HepG2 (cell line): ENCODE results near the gene CFAP210. TPM values are rescaled to one million over a fixed set of nuclear protein-coding genes. Genes with fewer than 3 reads are reported as not detected.

Experiments used
- ATAC-seq: fragments of 200-7000 bp; cut with Tn5 transposase; 3 replicates; pipeline ENCODE4 v1.9.1; 2020; ENCODE audit warnings: mild to moderate bottlenecking, moderate library complexity
- BruUV-seq: library from RNA; stranded (reverse); fragments of 400-500 nt; replicated peaks from 2 replicates; lab custom pipeline; 2021; lab: Mats Ljungman, UMichigan
- CTCF ChIA-PET: fragments of 300-600 bp; formaldehyde crosslinking; extraction: SDS; loops from one replicate; lab custom pipeline; 2021; ENCODE audit warnings: low total read pairs, inconsistent platforms, low intra/inter-chr PET ratio; lab: Yijun Ruan, JAX
- POLR2A ChIA-PET: fragments of 350-600 bp; sonication (Branson Sonifier 250); formaldehyde crosslinking; loops from one replicate; lab custom pipeline; 2020; ENCODE audit warnings: antibody characterized with exemption, inconsistent platforms; lab: Yijun Ruan, JAX
- DNase-seq: peaks from one replicate; pipeline ENCODE4 v3.0.0-alpha.2; 2015; ENCODE audit warnings: low spot score
- FAIRE-seq: peaks from 3 replicates; lab custom pipeline; 2011; peaks lifted over from hg19 to GRCh38; lab: Jason Lieb, UNC
- H2AFZ ChIP-seq: one replicate; pipeline ENCODE4 v1.6.1; 2011; ENCODE audit warnings: low read length, inconsistent platforms
- H3K27ac ChIP-seq: fragments of 300-600 bp; 3 replicates; pipeline ENCODE4 v1.8.0; 2011; ENCODE audit warnings: mixed run types, mild to moderate bottlenecking, mixed read lengths, low read length, inconsistent platforms; ENCODE audit not compliant: insufficient read depth; ENCODE audit errors: extremely low read length
- H3K27me3 ChIP-seq, 2 experiments: fragments of 200-600 bp in 1 of 2; 2 replicates in 1 of 2; 3 replicates in 1 of 2; pipeline versions ENCODE4 v1.6.0 to v1.8.0; 2011; ENCODE audit warnings: low read length in 2 of 2, mild to moderate bottlenecking in 2 of 2, moderate library complexity in 2 of 2, inconsistent platforms in 1 of 2; ENCODE audit not compliant: insufficient read depth in 2 of 2, control insufficient read depth in 1 of 2
- H3K36me3 ChIP-seq, 2 experiments: fragments of 200-600 bp in 1 of 2; replicated peaks in 1 of 2; 2 replicates in 1 of 2; 3 replicates in 1 of 2; pipeline versions ENCODE4 v1.5.1 to v1.8.0; 2011; ENCODE audit warnings: low read length in 2 of 2, inconsistent platforms in 1 of 2; ENCODE audit not compliant: insufficient read depth in 2 of 2, control insufficient read depth in 1 of 2
- H3K4me1 ChIP-seq: 2 replicates; pipeline ENCODE4 v1.5.1; 2012; ENCODE audit warnings: low read length, inconsistent platforms; ENCODE audit not compliant: insufficient read depth
- H3K4me2 ChIP-seq: 2 replicates; pipeline ENCODE4 v1.6.0; 2011; ENCODE audit warnings: low read depth, low read length, inconsistent platforms
- H3K4me3 ChIP-seq, 3 experiments: fragments of 200-600 bp in 1 of 3; sonication (generic), shearing (Covaris generic) in 1 of 3; replicated peaks in 1 of 3; 2 replicates each; pipeline ENCODE4 v1.5.1; 2011 to 2016; ENCODE audit warnings: low read length in 3 of 3, inconsistent platforms in 2 of 3, low read depth in 2 of 3, mild to moderate bottlenecking in 2 of 3, control low read depth in 1 of 3, mixed read lengths in 1 of 3; ENCODE audit not compliant: insufficient read depth in 1 of 3
- H3K79me2 ChIP-seq: one replicate; pipeline ENCODE4 v1.6.1; 2011; ENCODE audit warnings: low read length, inconsistent platforms; ENCODE audit not compliant: insufficient read depth
- H3K9ac ChIP-seq: 2 replicates; pipeline ENCODE4 v1.6.0; 2011; ENCODE audit warnings: mild to moderate bottlenecking, low read depth, low read length, inconsistent platforms; ENCODE audit not compliant: insufficient read depth
- H3K9me3 ChIP-seq: 2 replicates; pipeline ENCODE4 v1.5.1; 2012; ENCODE audit warnings: mild to moderate bottlenecking, low read length
- H4K20me1 ChIP-seq: 2 replicates; pipeline ENCODE4 v1.6.0; 2011; ENCODE audit warnings: inconsistent platforms, mild to moderate bottlenecking, low read length, moderate library complexity; ENCODE audit not compliant: insufficient read depth
- ESRRA ChIP-seq: sonication (generic); formaldehyde crosslinking; IDR thresholded peaks from 2 replicates; pipeline ENCODE4 v1.5.1; 2020; ENCODE audit warnings: mild to moderate bottlenecking, low read depth, missing genetic modification reagents
- GRHL1 ChIP-seq: sonication (generic); formaldehyde crosslinking; conservative IDR thresholded peaks from 2 replicates; pipeline ENCODE4 v1.8.0; 2022; ENCODE audit warnings: missing genetic modification reagents
- HNF1A ChIP-seq, 2 experiments: sonication (generic) in 1 of 2; formaldehyde crosslinking in 1 of 2; IDR thresholded peaks; 2 replicates each; pipeline versions ENCODE4 v1.4.0 to v1.6.1; 2016 to 2020; ENCODE audit warnings: borderline replicate concordance in 1 of 2, low read depth in 1 of 2, mild to moderate bottlenecking in 1 of 2, missing genetic modification reagents in 1 of 2
- POLR2A ChIP-seq, 2 experiments: IDR thresholded peaks; 2 replicates each; pipeline ENCODE4 v1.6.1; 2011; ENCODE audit warnings: low read depth in 2 of 2, low read length in 2 of 2, mild to moderate bottlenecking in 1 of 2, moderate library complexity in 1 of 2; ENCODE audit not compliant: insufficient read depth in 1 of 2
- RARA ChIP-seq: IDR thresholded peaks from 2 replicates; pipeline ENCODE4 v1.6.1; 2016; ENCODE audit warnings: missing genetic modification reagents, missing compliant biosample characterization
- RELA ChIP-seq: sonication (generic); formaldehyde crosslinking; IDR thresholded peaks from 2 replicates; pipeline ENCODE4 v1.4.0; 2020; ENCODE audit warnings: missing genetic modification reagents
- SMC3 ChIP-seq: IDR thresholded peaks from 2 replicates; pipeline ENCODE4 v1.6.1; 2011; ENCODE audit warnings: low read length, improper control_type of control experiment
- SRY ChIP-seq: sonication (generic); formaldehyde crosslinking; IDR thresholded peaks from 2 replicates; pipeline ENCODE4 v1.8.0; 2022; ENCODE audit warnings: mild to moderate bottlenecking, missing genetic modification reagents
- STAG1 ChIP-seq: sonication (generic); formaldehyde crosslinking; IDR thresholded peaks from 2 replicates; pipeline ENCODE4 v1.4.0; 2020; ENCODE audit warnings: missing genetic modification reagents
- TBX3 ChIP-seq: fragments of 450-650 bp; IDR thresholded peaks from 2 replicates; pipeline ENCODE4 v1.6.1; 2017; ENCODE audit warnings: antibody characterized with exemption, mild to moderate bottlenecking, inconsistent platforms, borderline replicate concordance
- YEATS4 ChIP-seq: sonication (generic); formaldehyde crosslinking; IDR thresholded peaks from 2 replicates; pipeline ENCODE4 v1.4.0; 2020; ENCODE audit warnings: missing genetic modification reagents, borderline replicate concordance
- WGBS: methylation state at CpG from one replicate; pipeline ENCODE4 v1.1.6; 2017; ENCODE audit warnings: low lambda C conversion rate; 5-methylcytosine and 5-hydroxymethylcytosine counted together
- in situ Hi-C: cut with HindIII; loops from 2 replicates; pipeline ENCODE4 v1.10.0; 2017; ENCODE audit warnings: low pct_unique_long_range_greater_than_20kb; ENCODE audit not compliant: extremely low pct_ligation_motif_present
- intact Hi-C: fragments of 100-400 bp; cut with micrococcal nuclease; formaldehyde crosslinking; loops from one replicate; pipeline ENCODE4 v1.10.0; 2022; ENCODE audit not compliant: unreplicated experiment
- polyA plus RNA-seq, 8 experiments: library from polyadenylated mRNA; depleted of rRNA in 3 of 8; stranded (reverse) in 7 of 8; unstranded in 1 of 8; fragments of >200 nt; fragmentation: Illumina TruSeq in 4 of 8; extraction: Trizol in 4 of 8; gene quantifications; 2 replicates each; pipeline versions ENCODE4 v1.2.1 to v1.2.3, GENCODE V29; 2011 to 2016; ENCODE audit warnings: low read depth in 4 of 8, missing spikeins in 1 of 8, mixed read lengths in 1 of 8; ENCODE audit not compliant: insufficient read depth in 1 of 8
- total RNA-seq, 5 experiments: library from RNA; depleted of rRNA; stranded (reverse); fragments of >200 nt; fragmentation: Illumina TruSeq; extraction: Trizol; gene quantifications; 2 replicates each; pipeline ENCODE4 v1.2.3, GENCODE V29; 2016; ENCODE audit warnings: low read depth in 1 of 5
- TF ChIP-seq, protein P1 (sequence below): sonication (generic); formaldehyde crosslinking; IDR thresholded peaks from 2 replicates; pipeline ENCODE4 v1.4.0; 2020; ENCODE audit warnings: missing genetic modification reagents, borderline replicate concordance
- TF ChIP-seq, protein P2 (sequence below): sonication (generic); formaldehyde crosslinking; IDR thresholded peaks from 2 replicates; pipeline ENCODE4 v1.4.0; 2020; ENCODE audit warnings: mild to moderate bottlenecking, missing genetic modification reagents, borderline replicate concordance

CFAP210 gene
- total and polyA plus RNA-seq, 2 of the 13 experiments (the other 11 are each of a cell fraction or from before 2014, with no cell fraction given), result 0.18 TPM; not detected in 1

- TF ChIP-seq SRY (no peak), YEATS4 (no peak), RARA (CRISPR knock-in tag) (no peak), ESRRA (CRISPR knock-in tag) (no peak)
- TF ChIP-seq, protein P1, sequence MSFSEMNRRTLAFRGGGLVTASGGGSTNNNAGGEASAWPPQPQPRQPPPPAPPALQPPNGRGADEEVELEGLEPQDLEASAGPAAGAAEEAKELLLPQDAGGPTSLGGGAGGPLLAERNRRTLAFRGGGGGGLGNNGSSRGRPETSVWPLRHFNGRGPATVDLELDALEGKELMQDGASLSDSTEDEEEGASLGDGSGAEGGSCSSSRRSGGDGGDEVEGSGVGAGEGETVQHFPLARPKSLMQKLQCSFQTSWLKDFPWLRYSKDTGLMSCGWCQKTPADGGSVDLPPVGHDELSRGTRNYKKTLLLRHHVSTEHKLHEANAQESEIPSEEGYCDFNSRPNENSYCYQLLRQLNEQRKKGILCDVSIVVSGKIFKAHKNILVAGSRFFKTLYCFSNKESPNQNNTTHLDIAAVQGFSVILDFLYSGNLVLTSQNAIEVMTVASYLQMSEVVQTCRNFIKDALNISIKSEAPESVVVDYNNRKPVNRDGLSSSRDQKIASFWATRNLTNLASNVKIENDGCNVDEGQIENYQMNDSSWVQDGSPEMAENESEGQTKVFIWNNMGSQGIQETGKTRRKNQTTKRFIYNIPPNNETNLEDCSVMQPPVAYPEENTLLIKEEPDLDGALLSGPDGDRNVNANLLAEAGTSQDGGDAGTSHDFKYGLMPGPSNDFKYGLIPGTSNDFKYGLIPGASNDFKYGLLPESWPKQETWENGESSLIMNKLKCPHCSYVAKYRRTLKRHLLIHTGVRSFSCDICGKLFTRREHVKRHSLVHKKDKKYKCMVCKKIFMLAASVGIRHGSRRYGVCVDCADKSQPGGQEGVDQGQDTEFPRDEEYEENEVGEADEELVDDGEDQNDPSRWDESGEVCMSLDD (CRISPR knock-in tag), result no peak
- TF ChIP-seq, protein P2, sequence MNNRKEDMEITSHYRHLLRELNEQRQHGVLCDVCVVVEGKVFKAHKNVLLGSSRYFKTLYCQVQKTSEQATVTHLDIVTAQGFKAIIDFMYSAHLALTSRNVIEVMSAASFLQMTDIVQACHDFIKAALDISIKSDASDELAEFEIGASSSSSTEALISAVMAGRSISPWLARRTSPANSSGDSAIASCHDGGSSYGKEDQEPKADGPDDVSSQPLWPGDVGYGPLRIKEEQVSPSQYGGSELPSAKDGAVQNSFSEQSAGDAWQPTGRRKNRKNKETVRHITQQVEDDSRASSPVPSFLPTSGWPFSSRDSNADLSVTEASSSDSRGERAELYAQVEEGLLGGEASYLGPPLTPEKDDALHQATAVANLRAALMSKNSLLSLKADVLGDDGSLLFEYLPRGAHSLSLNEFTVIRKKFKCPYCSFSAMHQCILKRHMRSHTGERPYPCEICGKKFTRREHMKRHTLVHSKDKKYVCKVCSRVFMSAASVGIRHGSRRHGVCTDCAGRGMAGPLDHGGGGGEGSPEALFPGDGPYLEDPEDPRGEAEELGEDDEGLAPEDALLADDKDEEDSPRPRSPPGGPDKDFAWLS, result no peak
Measured at GRCh38 chr2:169713331-169713730, 19.1 kb upstream of the CFAP210 start (continued).

- peaks cover 60% of the 10 kb centered on the region for H3K4me1 ChIP-seq
- no TSS peak for BruUV-seq
- peak; percentile 65 for DNase-seq
- no peak for ATAC-seq
- H2AFZ ChIP-seq, result no peak overlapping the region
- FAIRE-seq, result no peak
- H3K27me3 ChIP-seq, result no peaks in the 10 kb centered on the region
- H3K36me3 ChIP-seq, result 0 out of 5 replicates have a peak, but pooled peaks cover 0 to 8% of the 10 kb centered on the region in 2 experiments
- H3K9ac ChIP-seq, result no peak overlapping the region
- H4K20me1 ChIP-seq, result no peaks in the 10 kb centered on the region
- CTCF ChIA-PET, result no interaction called here
- no peaks in the 10 kb centered on the region for H3K9me3 ChIP-seq
- no peak overlapping the region for H3K27ac ChIP-seq
- no peak overlapping the region for H3K4me3 ChIP-seq
- POLR2A ChIA-PET, result interaction anchor here (1.4 kb wide), 1 partner anchor 8 kb away, joined by 3 read pairs; no protein-coding TSS in a partner anchor
- WGBS, result 91% methylated on average over 8 of the region's 9 CpGs
- in situ Hi-C loops, result no loop called here
- H3K4me2 ChIP-seq, result no peak overlapping the region
- H3K79me2 ChIP-seq, result no peaks in the 10 kb centered on the region
- intact Hi-C loops, result no loop called here
- TF ChIP-seq TBX3, result no peak
- no peak for TF ChIP-seq HNF1A (IDR thresholded peaks at IDR 0.05; ENCODE audit: low read depth)
- TF ChIP-seq HNF1A (CRISPR knock-in tag; IDR thresholded peaks at IDR 0.05; ENCODE audit: borderline replicate concordance), result 0 out of 2 replicates have a peak, but pooled peaks have one; percentile 40
- TF ChIP-seq POLR2A (IDR thresholded peaks at IDR 0.05; ENCODE audit: insufficient read depth in 1 of 2, low read depth in 2 of 2, low read length in 2 of 2), result peak in 1 of 2 experiments; percentile 11; a peak in 1 of 4 replicates
- TF ChIP-seq RELA (CRISPR knock-in tag), result no peak
- no peak for TF ChIP-seq GRHL1 (CRISPR knock-in tag)
- TF ChIP-seq SMC3, result 0 out of 2 replicates have a peak, but pooled peaks have one; percentile 1
- TF ChIP-seq STAG1, result no peak
Measured at GRCh38 chr2:169712791-169713227, 18.6 kb upstream of the CFAP210 start.
